GM23248 (cell line): Measurements from ENCODE around the gene ANGPTL2.

ENCODE experiments used
- EZH2 ChIP-seq: fragments of 200-600 bp; sonication (generic); IDR thresholded peaks from 2 replicates; pipeline ENCODE4 v1.6.1; 2018; ENCODE audit warnings: antibody characterized with exemption, mild to moderate bottlenecking; ENCODE audit not compliant: insufficient read depth, poor library complexity, severe bottlenecking
- EZH2phosphoT487 ChIP-seq: fragments of 200-600 bp; sonication (generic); IDR thresholded peaks from 2 replicates; pipeline ENCODE4 v1.6.1; 2018; ENCODE audit warnings: antibody characterized with exemption, moderate library complexity, mild to moderate bottlenecking, low read depth; ENCODE audit not compliant: insufficient read depth

DNA sequence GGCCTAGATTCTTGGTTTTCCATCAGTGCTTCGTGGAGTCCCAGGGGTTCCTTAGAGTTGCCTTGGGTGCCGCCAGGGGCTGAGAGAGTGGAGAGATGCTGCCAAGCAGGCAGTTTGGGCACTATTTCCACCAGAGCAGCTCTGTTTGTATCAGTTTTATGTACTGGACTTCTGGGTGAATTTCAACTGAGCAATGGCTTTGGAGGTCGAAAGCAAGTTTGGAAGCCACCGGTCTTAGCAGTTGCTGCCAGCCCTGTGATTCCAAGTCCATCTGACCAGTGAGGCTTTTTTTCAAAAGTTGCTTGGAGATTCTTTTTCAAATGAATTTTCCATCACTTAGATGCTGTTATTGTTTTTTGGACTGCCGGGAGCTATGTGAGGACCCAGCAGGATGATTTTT, 68.5 kb downstream of the ANGPTL2 start:
- TF ChIP-seq EZH2: no peak
- no peak for TF ChIP-seq EZH2phosphoT487
